Heart right ventricle (tissue), 16 donors: ENCODE measurements around the gene STRIT1. TPM values are rescaled to one million over a fixed set of nuclear protein-coding genes. Genes with fewer than 3 reads are reported as not detected.
"Not testable (repeated sequence)": the region's sequence is repeated elsewhere in the genome, so short reads cannot be mapped to it uniquely, and the experiment has no call there.

Source experiments
- ATAC-seq, 8 donors: fragments of 200-7000 bp; cut with Tn5 transposase; one replicate each; pipeline ENCODE4 v1.9.1; 2020; ENCODE audit warnings: mild to moderate bottlenecking in 8 of 8, moderate library complexity in 8 of 8, moderate number of reproducible peaks in 1 of 8
- DNase-seq, 2 donors: peaks; one replicate each; pipeline ENCODE4 v3.0.0-alpha.2; 2020
- H3K27ac ChIP-seq, 10 donors: fragments of 200-600 bp; sonication (generic) in 2 of 10; one replicate each; pipeline versions ENCODE4 v1.5.0 to v1.8.0; 2020 to 2022; ENCODE audit warnings: mild to moderate bottlenecking in 3 of 10
- H3K27me3 ChIP-seq, 7 donors: fragments of 200-600 bp; one replicate each; pipeline ENCODE4 v1.8.0; 2021 to 2022; ENCODE audit warnings: mild to moderate bottlenecking in 2 of 7
- H3K36me3 ChIP-seq, 9 donors: fragments of 200-600 bp; sonication (generic) in 1 of 9; one replicate each; pipeline versions ENCODE4 v1.5.0 to v1.8.0; 2020 to 2022; ENCODE audit warnings: mild to moderate bottlenecking in 2 of 9
- H3K4me1 ChIP-seq, 9 donors: fragments of 200-600 bp; sonication (generic) in 1 of 9; one replicate each; pipeline versions ENCODE4 v1.5.0 to v1.8.0; 2020 to 2022; ENCODE audit warnings: mild to moderate bottlenecking in 4 of 9
- H3K4me3 ChIP-seq, 10 donors: fragments of 200-600 bp; sonication (generic) in 2 of 10; one replicate each; pipeline versions ENCODE4 v1.5.0 to v1.8.0; 2020 to 2022; ENCODE audit warnings: mild to moderate bottlenecking in 7 of 10, moderate library complexity in 2 of 10
- H3K9me3 ChIP-seq, 11 donors: fragments of 200-600 bp in 10 of 11; sonication (generic) in 2 of 11; one replicate each; pipeline versions ENCODE4 v1.5.0 to v1.8.0; 2013 to 2022; ENCODE audit warnings: mild to moderate bottlenecking in 2 of 11, control low read depth in 1 of 11, moderate library complexity in 1 of 11
- CTCF ChIP-seq, 9 donors: fragments of 200-600 bp; sonication (generic) in 2 of 9; IDR thresholded peaks; one replicate each; pipeline versions ENCODE4 v1.5.0 to v1.8.0; 2021 to 2022; ENCODE audit warnings: antibody characterized with exemption in 9 of 9, mild to moderate bottlenecking in 5 of 9, moderate library complexity in 1 of 9
- WGBS, 2 donors: extraction: QIAGEN DNeasy Blood & Tissue Kit; methylation state at CpG; one replicate each; pipeline ENCODE4 v1.1.7; 2013; ENCODE audit warnings: inconsistent platforms in 1 of 2; 5-methylcytosine and 5-hydroxymethylcytosine counted together
- intact Hi-C, 10 donors: fragments of 100-400 bp; cut with DNase I; formaldehyde crosslinking; loops; one replicate each; pipeline versions ENCODE4 v1.11.1 to v1.14.2; 2022
- polyA plus RNA-seq, 2 donors: library from polyadenylated mRNA; stranded (reverse); fragments of 200-250 nt; gene quantifications; one replicate each; pipeline ENCODE4 v1.2.3, GENCODE V29; 2013
- total RNA-seq, 10 donors: library from RNA; stranded (reverse); fragmentation: NEBNext Ultra II Directional in 3 of 10; extraction: Animal tissue kit (Norgen Biotek cat#: 25700) in 3 of 10; gene quantifications; one replicate each; pipeline versions ENCODE4 v1.2.1 to v1.2.4, GENCODE V29; 2021 to 2023
- donor health status: Arrhythmogenic right ventricular cardiomyopathy.
- donor health status: ischemic (EF 13 %, LVEDD 7.1; RV severe dilation, severe dysfunction).
- donor health status: healthy with polysubstance abuse.
- donor health status: DM: no; HTN: yes; CAD: no.
- donor health status: DM: no; HTN: no; CAD: no.
- donor health status: ischemic (EF 25% LVEDD 6.9; RV normal size, moderate dysfunction).
- donor health status: ischemic (EF 25% LVEDD 5.7; RV mildly dilated, moderate dysfunction).
- donor health status: healthy.
- donor health status: DM: yes; HTN: yes; CAD: no.
- donor health status: Ischemic cardiomyopathy.
- donor health status: ischemic (EF 35%, LVEDD 5.7; RV mildly dilated, moderate dysfunction).
- donor health status: nonischemic (EF 11% LVEDD 7.7; RV severe dilation, severe dysfunction).
- donor health status: DM: yes; HTN: yes; CAD: no.
- donor health status: PGD.
- donor health status: ischemic (EF 29% LVEDD 5.4; RV normal size, mild dysfunction).
- donor health status: nonischemic (EF 23%, LVEDD 6.1; RV moderate dilation, normal function).

Gene STRIT1
- total and polyA plus RNA-seq, 12 donors = 0.26 to 5.6 (median 1.2) TPM; not detected in 1

DNA sequence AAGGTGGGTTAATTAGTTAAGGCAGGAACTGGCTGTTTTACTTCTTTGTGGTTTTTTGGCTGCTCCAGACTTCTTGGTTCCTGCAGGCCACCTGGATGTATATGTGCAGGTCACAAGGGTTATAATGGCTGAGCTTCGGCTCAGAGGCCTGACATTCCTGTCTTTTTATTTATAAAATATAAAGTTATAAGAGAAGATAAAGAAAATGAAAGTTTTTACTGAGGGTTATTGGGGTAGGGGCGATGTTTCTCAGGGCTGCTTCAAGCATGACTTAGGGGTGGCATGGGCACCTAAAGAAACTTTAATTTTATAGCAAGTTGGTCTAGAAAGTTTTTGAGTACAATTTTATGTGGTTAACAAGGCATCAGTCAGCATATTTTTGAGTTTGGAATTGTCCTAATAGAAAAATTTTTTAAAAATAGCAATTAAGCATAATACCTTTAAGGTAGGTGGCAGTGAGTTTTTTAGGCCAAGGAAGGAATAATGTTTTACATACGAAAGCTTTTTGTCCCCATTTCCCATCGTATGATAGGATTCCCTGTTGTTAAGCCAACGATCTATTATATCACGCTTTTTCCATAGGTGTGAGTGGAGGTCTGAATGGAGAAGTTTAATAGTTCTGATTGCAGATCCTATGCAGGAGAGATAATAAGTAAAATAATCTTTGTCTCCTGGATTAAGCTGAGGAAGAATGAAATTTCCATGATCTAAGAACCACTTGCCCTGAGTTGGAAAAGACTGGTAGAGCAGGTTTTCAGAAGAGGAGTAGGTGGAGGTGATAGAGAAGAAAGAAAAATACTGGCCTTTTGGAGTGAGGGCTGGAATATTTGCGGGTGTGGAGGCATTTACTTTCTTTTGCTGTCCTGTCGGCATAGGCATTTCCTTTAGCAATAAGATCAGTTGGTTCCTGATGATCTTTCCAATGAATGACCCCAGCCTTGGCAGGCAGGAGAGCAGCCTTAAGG, 10.1 kb downstream of the STRIT1 start:
- H3K9me3 ChIP-seq = no peaks in the 10 kb centered on the region
- intact Hi-C loops = no loop called here
- no peaks in the 10 kb centered on the region for H3K4me1 ChIP-seq
- no peak for TF ChIP-seq CTCF (IDR thresholded peaks at IDR 0.05)
- no peak for DNase-seq
- no peak for ATAC-seq
- no peaks in the 10 kb centered on the region for H3K27me3 ChIP-seq
- H3K36me3 ChIP-seq = no peaks in the 10 kb centered on the region
- no peak overlapping the region for H3K4me3 ChIP-seq
- H3K27ac ChIP-seq = no peak overlapping the region
- 86% methylated on average over 8 of the region's 8 CpGs for WGBS, 2 donors

GRCh38 chr3:155282385-155283091, 10.9 kb downstream of the STRIT1 start:
- no peaks in the 10 kb centered on the region for H3K27me3 ChIP-seq
- no peak for DNase-seq
- no peak for TF ChIP-seq CTCF (IDR thresholded peaks at IDR 0.05)
- intact Hi-C loops = no loop called here
- no peaks in the 10 kb centered on the region for H3K9me3 ChIP-seq
- WGBS, 2 donors = 88 to 89% methylated on average over 6 of the region's 6 CpGs
- no peak overlapping the region for H3K4me3 ChIP-seq
- no peaks in the 10 kb centered on the region for H3K36me3 ChIP-seq
- ATAC-seq = no peak
- H3K27ac ChIP-seq = no peak overlapping the region
- no peaks in the 10 kb centered on the region for H3K4me1 ChIP-seq

DNA sequence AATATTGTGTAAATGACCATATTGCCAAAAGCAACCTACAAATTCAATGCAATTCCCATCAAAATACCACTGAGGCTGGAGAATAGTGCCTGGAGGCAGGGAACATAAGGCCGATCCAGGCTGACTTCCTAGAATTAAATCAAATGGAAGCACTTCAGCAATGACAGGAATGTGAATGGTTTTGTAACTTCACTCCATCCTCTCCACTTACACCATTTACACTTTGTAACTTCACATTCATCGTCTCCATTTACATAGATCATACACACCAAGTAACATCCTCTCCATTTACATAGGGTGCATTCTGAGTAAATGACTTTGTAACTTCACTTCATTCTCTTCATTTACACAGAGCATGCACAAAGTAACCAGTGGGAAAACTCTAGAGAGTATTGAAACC, 11.6 kb downstream of the STRIT1 start:
- intact Hi-C loops = no loop called here
- ATAC-seq = no peak
- WGBS, 2 donors = 80 to 87% methylated on average over 2 of the region's 2 CpGs

GRCh38 chr3:155276089-155276488, 17.4 kb downstream of the STRIT1 start:
- H3K27ac ChIP-seq, H3K27me3 ChIP-seq, ATAC-seq, H3K4me3 ChIP-seq, H3K36me3 ChIP-seq, DNase-seq, H3K4me1 ChIP-seq, H3K9me3 ChIP-seq, intact Hi-C loops: not testable (repeated sequence)
- WGBS, 2 donors = 63 to 72% methylated on average over 6 of the region's 6 CpGs

More for the DNA sequence above, 11.6 kb downstream of the STRIT1 start:
- H3K36me3 ChIP-seq = no peaks in the 10 kb centered on the region
- no peaks in the 10 kb centered on the region for H3K4me1 ChIP-seq
- TF ChIP-seq CTCF (IDR thresholded peaks at IDR 0.05) = no peak
- H3K4me3 ChIP-seq = no peak overlapping the region
- no peak overlapping the region for H3K27ac ChIP-seq
- no peaks in the 10 kb centered on the region for H3K9me3 ChIP-seq
- no peak for DNase-seq
- H3K27me3 ChIP-seq = no peaks in the 10 kb centered on the region

GRCh38 chr3:155275159-155275754, 18.2 kb downstream of the STRIT1 start:
- H3K4me1 ChIP-seq, H3K27ac ChIP-seq, H3K9me3 ChIP-seq, intact Hi-C loops, ATAC-seq, H3K4me3 ChIP-seq, H3K36me3 ChIP-seq, DNase-seq, H3K27me3 ChIP-seq: not testable (repeated sequence)
- 77 to 82% methylated on average over 6 of the region's 6 CpGs for WGBS, 2 donors

- H3K4me1 ChIP-seq, H3K27ac ChIP-seq, ATAC-seq, H3K4me3 ChIP-seq, H3K36me3 ChIP-seq, DNase-seq, intact Hi-C loops, H3K9me3 ChIP-seq, H3K27me3 ChIP-seq: not testable (repeated sequence)
- WGBS, 2 donors = 90 to 93% methylated on average over 4 of the region's 4 CpGs
These were observed 19.0 kb downstream of the STRIT1 start for GRCh38 chr3:155274435-155274834.
